Glomerular visceral epithelial cell (primary cell): ENCODE results near the gene MPI.
"Not testable (repeated sequence)": the region's sequence is repeated elsewhere in the genome, so short reads cannot be mapped to it uniquely, and the experiment has no call there.

Source experiments
- DNase-seq: peaks from one replicate; pipeline ENCODE4 v3.0.0-alpha.2; 2016; ENCODE audit errors: extremely low spot score

Gene MPI

GRCh38 chr15:74933573-74933972 lies 43.7 kb downstream of the MPI start:
- no peak for DNase-seq

GRCh38 chr15:74935193-74935592 lies 45.4 kb downstream of the MPI start:
- not testable (repeated sequence) for DNase-seq

- no peak for DNase-seq
Observed at GRCh38 chr15:74937272-74937589, 47.4 kb downstream of the MPI start.

GRCh38 chr15:74937590-74938371 lies 47.9 kb downstream of the MPI start, which contains the start of gene COX5A:
Gene COX5A, minus strand, starts transcription at chr15:74938073. Its CDS starts 59 bp downstream, at chr15:74938014.
- peak; percentile 96 for DNase-seq

- peak; percentile 78 for DNase-seq
Observed at GRCh38 chr15:74950078-74950908, 60.5 kb downstream of the MPI start.

- no peak for DNase-seq
Observed at GRCh38 chr15:74951006-74951405, 61.2 kb downstream of the MPI start.
